Left cardiac atrium (tissue), 4 donors: ENCODE measurements around the gene CCDC92. TPM values are rescaled to one million over a fixed set of nuclear protein-coding genes. Genes with fewer than 3 reads are reported as not detected.

Experiments used
- ATAC-seq, 2 donors: fragments of 200-7000 bp; cut with Tn5 transposase; one replicate each; pipeline ENCODE4 v1.9.1; 2020; ENCODE audit warnings: mild to moderate bottlenecking in 2 of 2, moderate library complexity in 2 of 2
- DNase-seq: peaks from one replicate; pipeline ENCODE4 v3.0.0-alpha.2; 2020
- intact Hi-C, 2 donors: fragments of 100-400 bp; cut with DNase I; formaldehyde crosslinking; loops; one replicate each; pipeline versions ENCODE4 v1.14.1 to v1.15.1; 2022 to 2023
- total RNA-seq, 2 donors: library from RNA; stranded (reverse); fragmentation: NEBNext Ultra II Directional; extraction: Animal tissue kit (Norgen Biotek cat#: 25700); gene quantifications; one replicate each; pipeline ENCODE4 v1.2.1, GENCODE V29; 2021
- donor health status: DM: no; HTN: yes; CAD: no.
- donor health status: DM: no; HTN: yes; CAD: no; lungs with severe emphysema.
- donor health status: DM: yes; HTN: yes; CAD: no.
- donor health status: Dilated cardiomyopathy.

CCDC92 gene
- total RNA-seq, 2 donors from 2014 or later = 46.3 to 53.8 TPM

DNA sequence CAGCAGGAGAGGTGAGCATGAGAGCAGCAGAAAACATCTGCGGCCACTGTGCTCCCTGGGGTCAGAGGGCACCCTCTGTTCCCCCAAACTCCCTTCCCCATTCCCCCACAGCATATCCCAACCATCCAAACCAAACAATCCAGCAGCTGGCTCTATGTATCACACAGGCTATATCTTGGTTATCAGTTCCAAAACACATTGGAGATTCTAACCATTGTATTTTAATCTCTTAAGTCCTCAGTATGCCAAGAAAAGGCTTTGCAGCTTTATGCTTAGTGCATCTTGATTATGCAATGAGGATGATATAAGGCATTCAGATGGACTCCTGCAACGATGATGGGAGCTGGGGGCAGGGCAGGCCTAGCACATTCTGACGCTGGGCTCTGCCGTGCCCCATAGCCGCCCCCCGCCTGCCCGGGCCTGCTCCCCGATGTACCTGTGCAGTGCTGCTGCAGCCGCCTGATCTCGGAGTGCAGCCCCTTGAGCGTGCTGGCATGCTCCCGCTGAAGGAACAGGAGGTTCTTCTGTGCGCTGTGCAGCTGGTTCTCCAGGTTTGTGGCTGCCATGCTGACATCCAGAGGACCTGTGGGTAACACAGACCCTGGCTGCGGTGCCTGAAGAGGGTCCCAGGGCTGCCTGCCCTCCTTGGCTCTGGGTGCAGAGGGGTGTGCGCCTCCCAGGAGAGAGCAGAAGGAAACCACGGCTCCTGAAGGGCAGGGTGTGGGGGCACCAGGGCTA, 29.6 kb downstream of the CCDC92 start:
- no peak for DNase-seq
- ATAC-seq = no peak

DNA sequence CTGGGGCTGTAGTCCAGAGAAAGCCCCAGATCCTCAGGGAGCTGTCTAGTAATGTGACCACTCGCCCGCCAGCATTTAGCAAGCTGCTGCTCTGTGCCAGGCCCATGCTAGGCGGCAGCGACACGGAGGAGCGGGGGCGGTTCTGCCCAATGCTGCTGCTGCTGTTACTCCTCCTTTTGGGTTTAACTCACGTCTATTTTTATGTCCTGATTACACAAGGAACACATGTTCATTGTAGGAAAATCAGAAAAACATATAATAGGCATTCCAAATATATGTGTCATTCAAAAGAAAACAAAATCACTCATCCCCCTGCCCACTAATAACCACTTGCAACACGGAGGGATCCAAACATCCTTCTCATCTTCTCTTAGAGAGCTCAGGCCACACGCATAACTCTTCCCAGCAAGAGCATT, 30.4 kb downstream of the CCDC92 start:
- DNase-seq (no peak), ATAC-seq (peak in 1 of 2 donors; percentile 62)
- intact Hi-C loops = no loop called here

More for the DNA sequence above, 29.6 kb downstream of the CCDC92 start:
- intact Hi-C loops = no loop called here

DNA sequence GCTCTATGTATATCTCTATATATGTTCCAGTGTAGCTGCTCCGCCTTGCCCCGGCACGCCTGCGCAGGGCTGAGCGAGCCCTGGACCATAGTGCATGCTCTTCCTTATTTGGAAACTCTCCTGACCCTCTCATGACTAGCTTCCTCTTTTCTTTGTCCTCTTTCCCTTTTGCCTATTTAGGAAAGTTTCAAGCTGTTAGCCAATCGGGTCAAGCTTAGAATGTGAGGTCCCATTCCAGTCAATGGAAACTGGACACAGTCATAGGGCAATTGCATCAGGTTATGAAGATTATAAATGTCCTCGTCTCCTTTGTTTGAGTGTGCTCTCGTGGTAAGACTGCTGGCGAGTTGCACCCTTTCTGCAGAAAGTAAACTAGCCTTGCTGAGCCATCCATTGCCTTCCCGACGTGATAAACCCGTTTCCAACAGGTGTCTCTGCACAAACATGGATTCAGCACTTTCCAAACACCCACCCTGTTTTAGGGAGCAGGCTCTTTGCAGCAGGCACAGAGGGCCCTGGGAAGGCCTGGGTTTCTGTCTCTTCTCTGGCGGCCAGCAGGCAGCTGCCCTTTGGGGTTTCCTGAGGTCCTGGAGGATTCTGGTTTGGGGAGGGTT, 30.9 kb downstream of the CCDC92 start:
- no peak for DNase-seq
- intact Hi-C loops = no loop called here
- ATAC-seq = peak in 1 of 2 donors; percentile 21

- no peak for DNase-seq
- intact Hi-C loops = no loop called here
- ATAC-seq = no peak
Measured at GRCh38 chr12:123941000-123941399, 31.6 kb downstream of the CCDC92 start.

- ATAC-seq (no peak), DNase-seq (no peak)
- intact Hi-C loops = no loop called here
Measured at GRCh38 chr12:123940627-123940966, 32.0 kb downstream of the CCDC92 start.

- DNase-seq = no peak
- intact Hi-C loops = no loop called here
- ATAC-seq = no peak
Measured at GRCh38 chr12:123939716-123940626, 32.7 kb downstream of the CCDC92 start.

GRCh38 chr12:123938679-123939480, 33.8 kb downstream of the CCDC92 start:
- intact Hi-C loops = no loop called here
- DNase-seq (no peak), ATAC-seq (no peak)

GRCh38 chr12:123937707-123938591, 34.7 kb downstream of the CCDC92 start:
- DNase-seq (no peak), ATAC-seq (peak; percentile 19 to 28)
- intact Hi-C loops = no loop called here

DNA sequence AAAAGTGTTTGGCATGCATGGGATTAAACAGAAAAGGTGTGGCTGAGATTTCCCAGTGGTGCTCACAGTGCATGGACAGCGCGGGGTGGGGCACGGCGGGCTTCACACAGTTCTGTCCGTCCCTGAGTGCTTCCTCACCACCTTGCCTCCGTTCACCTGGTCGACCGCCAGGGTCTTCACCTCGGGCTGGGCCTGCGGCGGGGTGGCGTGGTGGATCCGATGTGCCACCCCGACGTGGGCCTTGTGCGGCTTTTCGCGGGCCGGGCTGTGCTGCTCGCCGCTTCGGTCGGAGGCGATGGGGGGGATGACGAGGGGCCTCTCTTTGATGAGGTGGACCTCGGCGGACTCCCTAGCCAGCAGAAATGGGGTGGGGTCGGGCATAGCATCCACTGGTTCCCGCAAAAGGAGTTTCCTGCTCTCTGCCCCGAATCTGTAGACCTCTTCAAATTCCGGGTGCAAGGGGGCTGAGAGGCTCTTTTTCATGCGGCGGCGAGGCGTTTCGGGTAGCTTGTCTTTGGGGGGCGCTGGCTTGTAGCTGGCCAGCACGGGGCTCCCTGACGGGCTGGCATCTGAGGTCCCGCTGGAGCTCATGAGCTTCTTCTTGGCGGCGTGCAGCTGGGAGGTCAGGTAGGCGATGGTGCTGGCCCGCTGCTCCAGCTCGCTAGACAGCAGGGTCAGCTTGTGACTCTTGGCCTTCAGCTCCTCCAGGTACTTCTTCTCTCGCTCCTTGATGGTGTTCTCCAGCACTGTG, 35.5 kb downstream of the CCDC92 start:
- ATAC-seq (peak in 1 of 2 donors; percentile 19), DNase-seq (no peak)
- intact Hi-C loops = no loop called here

GRCh38 chr12:123936471-123936870, 36.2 kb downstream of the CCDC92 start:
- no peak for DNase-seq
- no peak for ATAC-seq
- intact Hi-C loops = no loop called here

DNA sequence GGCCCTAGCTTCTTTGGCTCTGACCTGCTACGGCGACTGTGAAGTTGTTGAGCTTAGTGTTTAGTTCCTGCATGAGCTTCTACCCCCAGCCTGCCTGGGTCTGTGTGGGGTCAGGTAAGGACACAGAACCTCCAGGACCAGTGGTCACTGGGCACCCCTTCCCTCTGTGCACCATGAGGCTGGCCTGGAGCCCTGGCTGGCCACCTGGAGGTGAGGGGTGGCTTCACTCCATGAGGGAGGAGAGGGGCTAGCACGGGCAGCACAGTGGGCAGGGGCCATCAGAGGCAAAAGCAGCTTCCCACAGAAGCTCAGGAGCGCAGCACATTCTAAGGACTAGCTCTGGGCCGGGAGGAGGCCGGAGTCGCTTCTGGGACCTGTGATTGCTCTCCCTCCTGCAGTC, 36.7 kb downstream of the CCDC92 start:
- ATAC-seq (no peak), DNase-seq (no peak)
- intact Hi-C loops = no loop called here

DNA sequence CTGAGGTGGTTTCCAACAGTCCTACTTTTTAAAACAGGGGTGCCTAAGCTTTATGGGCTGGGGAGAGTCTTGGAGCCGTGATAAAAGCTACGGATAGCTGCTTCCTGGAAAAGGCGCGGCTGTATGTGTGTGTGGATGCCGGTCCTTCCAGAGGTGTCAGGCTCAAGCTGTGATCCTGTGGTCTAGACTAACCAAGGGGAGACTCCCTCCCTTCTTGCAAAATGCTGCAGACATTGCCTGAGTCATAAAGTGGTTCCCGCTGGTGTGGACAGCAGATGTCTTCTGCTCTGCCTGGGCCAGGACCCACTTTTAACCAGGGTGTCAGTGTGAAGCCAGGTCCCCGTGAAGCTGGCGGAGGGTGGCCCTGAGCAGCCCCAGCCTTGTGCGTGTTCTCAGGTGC, 37.8 kb downstream of the CCDC92 start:
- DNase-seq (no peak), ATAC-seq (no peak)
- intact Hi-C loops = no loop called here

GRCh38 chr12:123934016-123934620, 38.5 kb downstream of the CCDC92 start:
- DNase-seq (no peak), ATAC-seq (no peak)
- intact Hi-C loops = no loop called here

DNA sequence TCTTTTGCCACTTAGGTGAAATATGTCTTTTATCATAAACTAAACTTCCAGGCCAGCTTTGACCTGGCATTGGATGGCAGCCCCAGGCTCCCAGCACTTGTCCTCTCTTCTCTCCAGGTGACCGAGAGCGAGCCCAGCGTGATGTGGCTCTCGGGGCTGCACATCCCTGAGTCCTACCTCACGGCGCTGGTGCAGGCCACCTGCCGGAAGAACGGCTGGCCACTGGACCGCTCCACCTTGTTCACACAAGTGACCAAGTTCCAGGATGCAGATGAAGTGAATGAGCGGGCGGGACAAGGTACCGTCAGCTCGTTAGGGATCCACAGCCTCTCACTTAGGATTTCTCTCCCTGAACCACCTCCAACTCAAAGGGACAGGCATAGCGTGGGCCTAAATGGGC, 39.4 kb downstream of the CCDC92 start:
- ATAC-seq = no peak
- intact Hi-C loops = no loop called here
- DNase-seq = no peak

- intact Hi-C loops = no loop called here
- no peak for DNase-seq
- ATAC-seq = no peak
Measured at GRCh38 chr12:123931686-123932321, 40.8 kb downstream of the CCDC92 start.

GRCh38 chr12:123929946-123930583, 42.6 kb downstream of the CCDC92 start:
- no peak for DNase-seq
- intact Hi-C loops = no loop called here
- ATAC-seq = no peak
